Keratinocyte (primary cell): ENCODE data around the gene SEC14L2. TPM values are rescaled to one million over a fixed set of nuclear protein-coding genes. Genes with fewer than 3 reads are reported as not detected.

ENCODE experiments used
- DNase-seq: peaks from one replicate; pipeline ENCODE4 v3.0.0-alpha.2; 2011; ENCODE audit warnings: low read depth, missing footprints, low spot score
- FAIRE-seq: peaks from 2 replicates; lab custom pipeline; 2011; peaks lifted over from hg19 to GRCh38; lab: Jason Lieb, UNC
- H2AFZ ChIP-seq: 2 replicates; pipeline ENCODE4 v1.6.0; 2012; ENCODE audit warnings: low read length, control low read depth, inconsistent platforms; ENCODE audit not compliant: control insufficient read depth
- H3K27ac ChIP-seq: 2 replicates; pipeline ENCODE4 v1.5.1; 2011; ENCODE audit warnings: low read length; ENCODE audit not compliant: control insufficient read depth, insufficient read depth
- H3K27me3 ChIP-seq: 3 replicates; pipeline ENCODE4 v1.6.0; 2011; ENCODE audit warnings: low read length; ENCODE audit not compliant: control insufficient read depth, insufficient read depth; ENCODE audit errors: extremely low read depth
- H3K36me3 ChIP-seq, 2 experiments: 2 replicates in 1 of 2; 3 replicates in 1 of 2; pipeline ENCODE4 v1.5.1; 2011; ENCODE audit warnings: low read length in 2 of 2, mild to moderate bottlenecking in 1 of 2; ENCODE audit not compliant: control insufficient read depth in 2 of 2, insufficient read depth in 2 of 2; ENCODE audit errors: extremely low read depth in 1 of 2
- H3K4me1 ChIP-seq: 3 replicates; pipeline ENCODE4 v1.5.1; 2011; ENCODE audit warnings: low read length; ENCODE audit not compliant: control insufficient read depth, insufficient read depth; ENCODE audit errors: extremely low read depth
- H3K4me2 ChIP-seq: 3 replicates; pipeline ENCODE4 v1.6.0; 2011; ENCODE audit warnings: low read depth, low read length; ENCODE audit not compliant: control insufficient read depth, insufficient read depth; ENCODE audit errors: extremely low read depth
- H3K4me3 ChIP-seq, 3 experiments: fragments of 200-600 bp in 1 of 3; sonication (generic) in 1 of 3; 2 replicates in 2 of 3; 3 replicates in 1 of 3; pipeline ENCODE4 v1.5.1; 2011 to 2016; ENCODE audit warnings: low read length in 3 of 3, mild to moderate bottlenecking in 3 of 3, control low read depth in 2 of 3, inconsistent platforms in 1 of 3, low read depth in 1 of 3, mixed read lengths in 1 of 3, mixed run types in 1 of 3, moderate library complexity in 1 of 3; ENCODE audit not compliant: control insufficient read depth in 2 of 3, insufficient read depth in 2 of 3; ENCODE audit errors: extremely low read depth in 1 of 3
- H3K79me2 ChIP-seq: 2 replicates; pipeline ENCODE4 v1.6.0; 2012; ENCODE audit warnings: low read length; ENCODE audit not compliant: control insufficient read depth, insufficient read depth
- H3K9ac ChIP-seq: 3 replicates; pipeline ENCODE4 v1.6.0; 2011; ENCODE audit warnings: low read length; ENCODE audit not compliant: control insufficient read depth, insufficient read depth; ENCODE audit errors: extremely low read depth
- H3K9me1 ChIP-seq: 3 replicates; pipeline ENCODE4 v1.6.0; 2011; ENCODE audit warnings: low read length; ENCODE audit not compliant: control insufficient read depth, insufficient read depth; ENCODE audit errors: extremely low read depth
- H3K9me3 ChIP-seq: 2 replicates; pipeline ENCODE4 v1.5.1; 2012; ENCODE audit warnings: low read depth, low read length; ENCODE audit not compliant: control insufficient read depth
- H4K20me1 ChIP-seq: 3 replicates; pipeline ENCODE4 v1.6.0; 2011; ENCODE audit warnings: low read length; ENCODE audit not compliant: control insufficient read depth, insufficient read depth; ENCODE audit errors: extremely low read depth
- CTCF ChIP-seq, 3 experiments: IDR thresholded peaks in 1 of 3; conservative IDR thresholded peaks in 1 of 3; optimal IDR thresholded peaks in 1 of 3; 2 replicates in 2 of 3; 3 replicates in 1 of 3; pipeline versions ENCODE3 to v1.5.1; 2011; ENCODE audit warnings: low read length in 3 of 3, mild to moderate bottlenecking in 3 of 3, moderate library complexity in 2 of 3, control low read depth in 1 of 3, inconsistent platforms in 1 of 3; ENCODE audit not compliant: insufficient read depth in 2 of 3; ENCODE audit errors: extremely low read depth in 1 of 3
- EZH2 ChIP-seq: IDR thresholded peaks from one replicate; pipeline ENCODE4 v1.6.1; 2012; ENCODE audit warnings: inconsistent platforms, mild to moderate bottlenecking, low read length, moderate library complexity
- dilution Hi-C: fragments of 300-500 bp; cut with MboI; formaldehyde crosslinking; loops from one replicate; pipeline ENCODE4 v1.7.0; 2020; ENCODE audit warnings: low sequenced_read_pairs; ENCODE audit not compliant: extremely low pct_ligation_motif_present
- polyA plus RNA-seq, 5 experiments: library from polyadenylated mRNA; depleted of rRNA in 3 of 5; stranded (reverse) in 3 of 5; stranded (forward) in 1 of 5; unstranded in 1 of 5; fragments of >200 nt; gene quantifications; 1 replicate in 1 of 5; 2 replicates in 3 of 5; 3 replicates in 1 of 5; pipeline versions ENCODE4 v1.2.1 to v1.2.3, GENCODE V29; 2011 to 2012; ENCODE audit warnings: missing spikeins in 2 of 5, low read depth in 1 of 5, low replicate concordance in 1 of 5

SEC14L2 gene
- polyA plus RNA-seq, 1 donor (not counting 4 experiments of a cell fraction or from before 2014, with no cell fraction given) = 103 TPM

- Histone ChIP-seq H3K9ac (no peak within 1 kb of the TSS), H2AFZ (no peak within 1 kb of the TSS), H3K4me2 (peak within 1 kb of the TSS; percentile 39), H3K27me3 (peaks cover 10% of the 10 kb centered on the region), H3K9me1 (no peaks in the 10 kb centered on the region), H3K4me1 (peaks cover 7% of the 10 kb centered on the region), H3K36me3 (no peaks in the 10 kb centered on the region), H3K27ac (no peak within 1 kb of the TSS), H3K79me2 (no peaks in the 10 kb centered on the region), H3K9me3 (no peaks in the 10 kb centered on the region), H4K20me1 (no peaks in the 10 kb centered on the region), H3K4me3 (no peak within 1 kb of the TSS)
- dilution Hi-C loops = no loop called here
- TF ChIP-seq EZH2 (no peak), CTCF (optimal IDR thresholded peaks at IDR 0.05 in 1 of 3, IDR thresholded peaks at IDR 0.05 in 1 of 3, conservative IDR thresholded peaks at IDR 0.05 in 1 of 3; ENCODE audit: extremely low read depth in 1 of 3, insufficient read depth in 2 of 3, low read length in 3 of 3) (no peak)
- no peak for DNase-seq
- no peak for FAIRE-seq
Observed at GRCh38 chr22:30471616-30472318, 74.9 kb downstream of the SEC14L2 start, which contains the start of gene SEC14L3. Gene SEC14L3, minus strand, starts transcription at chr22:30472017. Its CDS starts 59 bp downstream, at chr22:30471958.

- Histone ChIP-seq H3K27ac (no peak overlapping the region), H3K27me3 (peaks cover 10% of the 10 kb centered on the region), H3K9me1 (no peaks in the 10 kb centered on the region), H3K4me3 (no peak overlapping the region), H2AFZ (peak overlapping the region; percentile 19), H3K9me3 (no peaks in the 10 kb centered on the region), H3K9ac (no peak overlapping the region), H3K4me2 (peak overlapping the region; percentile 39), H4K20me1 (no peaks in the 10 kb centered on the region), H3K79me2 (no peaks in the 10 kb centered on the region), H3K4me1 (peaks cover 7% of the 10 kb centered on the region), H3K36me3 (no peaks in the 10 kb centered on the region)
- DNase-seq (no peak), FAIRE-seq (no peak)
- TF ChIP-seq EZH2 (no peak), CTCF (optimal IDR thresholded peaks at IDR 0.05 in 1 of 3, IDR thresholded peaks at IDR 0.05 in 1 of 3, conservative IDR thresholded peaks at IDR 0.05 in 1 of 3; ENCODE audit: extremely low read depth in 1 of 3, insufficient read depth in 2 of 3, low read length in 3 of 3) (no peak)
- dilution Hi-C loops = no loop called here
Observed at GRCh38 chr22:30472994-30473720, 76.3 kb downstream of the SEC14L2 start.
